ENCODE data around the gene FKBP11. TPM values are rescaled to one million over a fixed set of nuclear protein-coding genes. Genes with fewer than 3 reads are reported as not detected.
A peak's percentile ranks its signal among the peaks of the same experiment; 100 is the strongest.

Gene FKBP11
- total RNA-seq, 1 donor from 2014 or later: 22.5 TPM

GRCh38 chr12:48946205-48946604, 20.9 kb upstream of the FKBP11 start:
- Mint-ChIP-seq H3K9me3 (ENCODE audit: low read depth) (no peaks in the 10 kb centered on the region), H3K36me3 (ENCODE audit: insufficient read depth) (peaks cover 9% of the 10 kb centered on the region), H3K27me3 (no peaks in the 10 kb centered on the region), H3K4me3 (ENCODE audit: low read depth) (no peak overlapping the region), H3K4me1 (ENCODE audit: low read depth) (peaks cover 2% of the 10 kb centered on the region), H3K27ac (no peak overlapping the region)
- TF ChIP-seq CTCF (IDR thresholded peaks at IDR 0.05; ENCODE audit: unreplicated experiment): no peak
- DNase-seq (ENCODE audit: low spot score, unreplicated experiment): no peak

DNA sequence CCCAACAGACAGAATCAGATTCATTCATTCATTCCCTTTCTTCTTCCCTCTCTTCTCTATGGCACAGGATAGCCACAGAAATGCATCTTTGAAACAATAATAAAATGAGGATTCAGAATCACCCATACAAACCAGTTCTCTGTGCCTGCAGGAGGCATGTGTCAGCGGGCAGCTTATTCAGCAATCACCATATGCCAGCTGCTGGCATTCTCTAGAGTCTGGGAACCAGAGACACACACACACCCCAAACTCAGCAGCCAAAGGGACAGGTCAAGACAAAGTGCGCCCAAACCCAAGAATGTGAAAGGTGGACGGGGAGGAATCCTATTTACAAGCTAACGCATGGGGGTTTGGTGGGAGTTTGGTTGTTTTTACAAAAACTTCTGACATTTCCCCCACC, 17.9 kb upstream of the FKBP11 start:
- peaks cover 2% of the 10 kb centered on the region for H3K4me1 Mint-ChIP-seq (ENCODE audit: low read depth)
- no peak for TF ChIP-seq CTCF (IDR thresholded peaks at IDR 0.05; ENCODE audit: unreplicated experiment)
- no peak overlapping the region for H3K27ac Mint-ChIP-seq
- no peaks in the 10 kb centered on the region for H3K27me3 Mint-ChIP-seq
- no peaks in the 10 kb centered on the region for H3K9me3 Mint-ChIP-seq (ENCODE audit: low read depth)
- H3K4me3 Mint-ChIP-seq (ENCODE audit: low read depth): no peak overlapping the region
- peaks cover 11% of the 10 kb centered on the region for H3K36me3 Mint-ChIP-seq (ENCODE audit: insufficient read depth)
- DNase-seq (ENCODE audit: low spot score, unreplicated experiment): no peak

DNA sequence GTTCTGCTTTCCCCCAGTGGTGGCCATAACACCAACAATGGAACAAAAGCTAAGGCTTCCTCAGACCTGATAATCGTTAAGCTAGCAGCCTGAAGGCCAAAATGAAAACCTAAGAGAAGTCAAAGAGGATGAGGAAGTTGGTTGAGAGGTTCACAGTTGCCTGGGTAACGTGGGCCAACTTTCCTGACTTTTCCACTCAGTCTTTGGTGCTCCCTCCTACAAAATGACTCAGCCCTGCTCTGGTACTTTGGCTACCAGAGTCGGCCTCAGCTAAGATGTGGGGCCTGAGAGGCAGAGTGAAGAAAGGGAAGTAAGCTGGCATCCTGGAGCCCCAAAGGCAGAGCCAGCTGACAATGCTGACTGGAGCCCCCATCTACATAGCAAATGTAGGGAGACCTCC, 14.9 kb upstream of the FKBP11 start:
- DNase-seq (ENCODE audit: low spot score, unreplicated experiment): no peak
- H3K4me3 Mint-ChIP-seq (ENCODE audit: low read depth): no peak overlapping the region
- no peaks in the 10 kb centered on the region for H3K4me1 Mint-ChIP-seq (ENCODE audit: low read depth)
- TF ChIP-seq CTCF (IDR thresholded peaks at IDR 0.05; ENCODE audit: unreplicated experiment): no peak
- peaks cover 12% of the 10 kb centered on the region for H3K36me3 Mint-ChIP-seq (ENCODE audit: insufficient read depth)
- no peak overlapping the region for H3K27ac Mint-ChIP-seq
- no peaks in the 10 kb centered on the region for H3K27me3 Mint-ChIP-seq
- H3K9me3 Mint-ChIP-seq (ENCODE audit: low read depth): no peaks in the 10 kb centered on the region

DNA sequence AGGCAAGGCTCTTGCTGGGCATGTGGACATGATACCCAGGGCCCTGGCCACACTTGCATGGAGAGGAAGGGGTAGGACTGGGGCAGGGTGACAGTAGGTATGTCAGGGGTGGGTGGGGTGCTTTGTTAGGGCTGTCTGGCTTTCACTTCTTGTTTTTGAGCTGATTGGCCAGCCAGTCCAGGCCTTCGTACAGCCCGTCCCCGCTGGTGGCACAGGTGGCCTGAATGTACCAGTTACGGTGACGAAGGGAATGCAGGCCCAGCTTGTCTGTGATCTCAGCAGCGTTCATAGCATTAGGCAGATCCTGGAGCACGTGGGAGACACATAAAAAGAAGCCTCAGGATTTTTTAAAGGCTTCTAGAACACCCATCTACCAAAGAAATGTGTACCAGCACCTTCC, 13.5 kb upstream of the FKBP11 start:
- Mint-ChIP-seq H3K27ac (peak overlapping the region; percentile 10), H3K27me3 (no peaks in the 10 kb centered on the region), H3K36me3 (ENCODE audit: insufficient read depth) (peaks cover 17% of the 10 kb centered on the region), H3K4me3 (ENCODE audit: low read depth) (no peak overlapping the region), H3K4me1 (ENCODE audit: low read depth) (no peaks in the 10 kb centered on the region), H3K9me3 (ENCODE audit: low read depth) (no peaks in the 10 kb centered on the region)
- no peak for TF ChIP-seq CTCF (IDR thresholded peaks at IDR 0.05; ENCODE audit: unreplicated experiment)
- no peak for DNase-seq (ENCODE audit: low spot score, unreplicated experiment)

DNA sequence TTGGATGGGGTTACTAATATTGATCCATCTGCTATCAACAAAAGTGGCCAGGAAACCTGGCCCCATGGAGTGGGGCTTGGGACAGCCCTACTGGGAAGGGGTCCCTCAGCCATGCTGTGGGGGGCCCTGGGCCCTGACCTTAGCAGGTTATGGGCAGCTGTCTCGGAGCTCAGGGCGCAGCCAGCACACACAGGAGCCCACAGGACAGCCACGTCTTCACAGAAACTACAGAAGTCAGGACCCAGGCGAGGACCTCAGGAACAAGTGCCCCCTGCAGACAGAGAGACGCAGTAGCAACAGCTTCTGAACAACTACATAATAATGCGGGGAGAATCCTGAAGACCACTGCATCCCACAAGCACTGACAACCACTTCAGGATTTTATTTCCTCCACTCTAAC, 11.9 kb upstream of the FKBP11 start:
- no peaks in the 10 kb centered on the region for H3K4me1 Mint-ChIP-seq (ENCODE audit: low read depth)
- no peak overlapping the region for H3K27ac Mint-ChIP-seq
- peaks cover 19% of the 10 kb centered on the region for H3K36me3 Mint-ChIP-seq (ENCODE audit: insufficient read depth)
- peak; percentile 29 for TF ChIP-seq CTCF (IDR thresholded peaks at IDR 0.05; ENCODE audit: unreplicated experiment)
- H3K9me3 Mint-ChIP-seq (ENCODE audit: low read depth): no peaks in the 10 kb centered on the region
- H3K4me3 Mint-ChIP-seq (ENCODE audit: low read depth): no peak overlapping the region
- no peaks in the 10 kb centered on the region for H3K27me3 Mint-ChIP-seq
- DNase-seq (ENCODE audit: low spot score, unreplicated experiment): no peak
